NCI-H2196 (cell line): ENCODE results near the gene ZNF853.
"Not testable (repeated sequence)": the region's sequence is repeated elsewhere in the genome, so short reads cannot be mapped to it uniquely, and the experiment has no call there.

Experiments
- DNase-seq: peaks from one replicate; lab custom pipeline; 2025; ENCODE audit not compliant: unreplicated experiment; lab: John Stamatoyannopoulos, UW

The ZNF853 gene

DNA sequence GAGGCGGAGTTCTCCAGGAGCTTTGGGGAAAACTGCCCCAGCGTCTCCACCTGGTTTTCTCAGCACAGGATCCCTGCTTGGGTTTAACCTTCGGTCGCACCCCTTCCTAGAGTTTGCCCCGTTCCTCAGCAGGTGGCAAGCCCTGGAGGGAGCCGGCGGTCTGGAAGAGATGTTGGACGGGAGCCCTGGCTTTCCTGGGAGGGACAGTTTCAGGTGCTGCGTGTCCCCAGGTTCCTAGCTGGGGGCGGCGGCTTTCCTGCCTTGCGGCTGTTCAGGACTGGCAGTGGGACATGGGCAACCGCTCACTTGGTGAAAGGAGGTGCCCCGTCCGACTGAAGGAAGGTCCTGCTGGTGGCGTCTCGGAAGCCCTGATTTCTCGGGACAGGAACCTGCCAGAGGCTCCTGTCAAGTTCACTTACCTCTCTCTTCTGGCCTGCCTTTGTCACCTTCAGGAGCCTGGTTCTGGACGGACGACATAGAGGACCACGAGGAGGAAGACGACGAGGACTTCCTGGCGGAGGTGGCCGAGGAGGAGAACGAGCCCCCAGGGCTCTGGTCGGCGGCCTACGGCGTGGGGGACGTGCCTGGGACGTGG lies 36.5 kb downstream of the ZNF853 start:
- no peak for DNase-seq

DNA sequence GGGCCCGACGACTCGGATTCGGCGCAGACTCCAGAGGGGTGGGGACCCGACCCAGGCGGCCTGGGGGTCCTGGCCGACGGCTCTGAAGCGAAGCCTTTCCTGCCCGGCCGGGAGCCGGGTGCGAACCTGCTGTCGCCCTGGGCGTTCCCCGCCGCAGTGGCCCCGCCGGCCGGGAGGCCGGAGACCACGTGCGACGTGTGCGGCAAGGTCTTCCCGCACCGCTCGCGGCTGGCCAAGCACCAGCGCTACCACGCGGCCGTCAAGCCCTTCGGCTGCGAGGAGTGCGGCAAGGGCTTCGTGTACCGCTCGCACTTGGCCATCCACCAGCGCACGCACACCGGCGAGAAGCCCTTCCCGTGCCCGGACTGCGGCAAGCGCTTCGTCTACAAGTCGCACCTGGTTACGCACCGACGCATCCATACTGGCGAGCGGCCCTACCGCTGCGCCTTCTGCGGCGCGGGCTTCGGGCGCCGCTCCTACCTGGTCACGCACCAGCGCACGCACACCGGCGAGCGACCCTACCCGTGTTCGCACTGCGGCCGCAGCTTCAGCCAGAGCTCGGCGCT lies 37.1 kb downstream of the ZNF853 start:
- no peak for DNase-seq

DNA sequence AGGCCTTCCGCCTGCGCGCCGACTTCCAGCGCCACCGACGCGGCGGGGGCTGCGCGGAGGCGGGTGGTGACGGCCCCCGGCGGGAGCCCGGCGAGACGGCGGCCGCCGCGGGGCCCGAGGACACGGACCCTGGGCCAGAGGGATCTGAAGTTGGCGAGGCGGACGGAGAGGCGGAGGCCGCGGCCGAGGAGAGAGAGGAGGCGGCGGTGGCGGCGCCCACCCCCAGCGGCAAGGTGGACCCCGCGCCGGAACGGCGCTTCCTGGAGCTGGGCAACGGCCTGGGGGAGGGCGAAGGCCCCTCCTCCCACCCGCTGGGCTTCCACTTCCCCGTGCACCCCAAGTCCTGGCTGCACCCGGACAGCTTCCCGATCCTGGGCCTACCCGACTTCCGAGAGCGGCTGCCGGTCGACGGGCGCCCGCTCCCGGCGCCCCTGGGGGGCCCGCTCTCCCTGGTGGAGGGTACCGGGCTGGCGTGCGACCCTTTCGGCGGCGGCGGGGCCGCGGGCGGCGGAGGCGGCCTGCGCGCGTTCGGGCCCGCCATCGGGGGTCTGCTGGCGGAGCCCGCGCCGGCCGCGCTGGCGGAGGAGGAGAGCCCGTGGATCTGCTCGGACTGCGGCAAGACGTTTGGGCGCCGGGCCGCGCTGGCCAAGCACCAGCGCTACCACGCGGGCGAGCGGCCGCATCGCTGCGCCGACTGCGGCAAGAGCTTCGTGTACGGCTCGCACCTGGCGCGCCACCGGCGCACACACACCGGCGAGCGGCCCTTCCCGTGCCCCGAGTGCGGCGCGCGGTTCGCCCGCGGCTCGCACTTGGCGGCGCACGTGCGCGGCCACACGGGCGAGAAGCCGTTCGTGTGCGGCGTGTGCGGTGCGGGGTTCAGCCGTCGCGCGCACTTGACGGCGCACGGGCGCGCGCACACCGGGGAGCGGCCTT lies 37.9 kb downstream of the ZNF853 start:
- no peak for DNase-seq

DNA sequence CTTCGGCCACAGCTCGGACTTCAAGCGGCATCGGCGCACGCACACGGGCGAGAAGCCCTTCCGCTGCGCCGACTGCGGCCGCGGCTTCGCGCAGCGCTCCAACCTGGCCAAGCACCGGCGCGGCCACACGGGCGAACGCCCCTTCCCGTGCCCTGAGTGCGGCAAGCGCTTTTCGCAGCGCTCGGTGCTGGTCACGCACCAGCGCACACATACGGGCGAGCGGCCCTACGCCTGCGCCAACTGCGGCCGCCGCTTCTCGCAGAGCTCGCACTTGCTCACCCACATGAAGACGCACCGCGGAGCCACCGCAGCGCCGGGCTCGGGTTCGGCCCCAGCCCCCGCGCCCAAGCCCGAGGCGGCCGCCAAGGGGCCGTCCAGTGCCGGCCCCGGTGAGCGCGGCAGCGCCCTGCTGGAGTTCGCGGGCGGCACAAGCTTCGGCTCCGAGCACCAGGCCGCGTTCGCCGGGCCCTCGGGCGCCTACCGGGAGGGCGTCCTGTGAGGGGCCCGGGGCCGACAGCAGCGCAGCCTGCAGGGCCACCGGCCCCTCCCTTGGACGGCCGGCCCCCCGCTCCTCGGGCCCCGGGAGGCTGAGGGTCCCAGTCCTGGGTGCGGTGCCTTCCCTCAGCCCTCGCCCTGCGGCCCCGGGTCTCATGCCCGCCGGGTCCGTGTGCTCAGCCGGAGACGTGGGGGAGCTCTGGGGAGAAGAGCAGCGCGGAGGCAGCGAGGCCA lies 38.9 kb downstream of the ZNF853 start:
- DNase-seq: no peak

DNA sequence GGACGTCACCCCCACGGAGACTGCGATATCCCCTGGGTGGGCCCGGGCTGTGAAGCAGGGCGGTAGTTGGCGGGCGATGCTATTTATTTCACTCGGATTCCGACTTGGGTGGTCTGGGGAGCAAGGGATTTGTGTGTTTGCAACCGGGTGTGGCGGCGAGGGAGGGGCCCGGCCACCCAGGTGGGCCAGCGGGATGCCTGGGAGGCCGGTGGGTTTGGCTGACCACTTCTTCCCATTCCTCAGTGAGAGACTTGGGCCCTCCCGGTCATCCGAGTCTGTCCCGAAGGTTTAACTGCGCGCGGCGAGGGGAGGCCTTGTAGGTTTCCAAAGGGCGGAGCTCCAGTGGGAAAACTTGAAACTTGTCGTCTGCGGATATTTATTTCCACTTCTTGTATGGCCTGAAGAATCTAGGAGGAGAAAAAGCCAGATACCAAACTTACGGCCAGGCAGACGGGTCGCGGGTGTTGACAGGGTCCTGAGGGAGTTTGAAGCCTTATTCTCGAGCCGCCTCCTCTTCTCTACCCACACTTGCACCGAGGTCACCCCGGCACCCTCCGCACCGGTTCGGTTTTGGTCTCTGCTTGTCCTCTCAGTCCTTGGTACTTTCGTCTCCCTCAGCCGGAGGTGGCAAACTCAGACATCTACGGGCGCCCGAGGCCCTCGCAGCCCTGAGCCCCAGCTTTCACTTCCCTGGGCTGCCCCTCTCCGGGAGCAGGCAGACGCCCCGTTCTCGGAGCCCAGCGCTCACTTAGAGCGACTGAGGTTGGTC lies 39.6 kb downstream of the ZNF853 start:
- no peak for DNase-seq

DNA sequence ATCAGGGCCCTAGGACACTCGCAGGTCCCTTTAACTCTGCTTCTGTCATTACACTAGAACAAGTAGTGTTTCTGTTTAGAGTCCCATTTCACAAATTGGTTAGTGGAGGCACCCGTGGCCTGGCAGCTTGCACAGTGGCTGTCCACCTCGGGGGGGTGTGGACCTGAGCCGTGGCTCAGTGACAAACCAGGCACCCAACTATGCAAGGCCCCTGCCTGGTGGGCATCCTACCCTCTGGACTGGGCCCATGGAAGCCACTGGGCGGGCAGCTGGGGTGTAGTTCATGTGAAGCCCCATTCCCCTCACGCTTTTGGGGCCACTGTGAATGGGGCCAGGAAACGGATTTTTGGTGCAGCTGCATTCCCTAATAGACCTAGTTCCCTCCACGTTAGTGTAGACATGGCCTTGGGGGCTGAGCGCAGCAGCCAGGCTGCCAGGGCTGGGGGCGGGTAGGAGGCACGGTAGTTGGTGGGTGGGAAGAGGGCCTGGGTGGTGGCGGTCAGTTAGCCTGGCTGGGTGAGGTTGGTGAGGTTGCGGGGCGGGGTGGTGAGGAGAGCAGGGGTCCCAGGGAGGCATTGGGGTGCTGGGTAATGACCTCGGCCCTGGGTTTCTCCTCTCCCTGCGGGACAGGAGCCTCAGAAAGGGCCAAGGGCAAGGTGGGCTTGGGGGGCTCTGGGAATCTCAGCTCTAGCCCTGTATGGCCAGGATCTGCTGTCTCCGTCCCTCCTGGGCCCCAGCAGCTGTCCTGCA lies 40.4 kb downstream of the ZNF853 start:
- no peak for DNase-seq

DNA sequence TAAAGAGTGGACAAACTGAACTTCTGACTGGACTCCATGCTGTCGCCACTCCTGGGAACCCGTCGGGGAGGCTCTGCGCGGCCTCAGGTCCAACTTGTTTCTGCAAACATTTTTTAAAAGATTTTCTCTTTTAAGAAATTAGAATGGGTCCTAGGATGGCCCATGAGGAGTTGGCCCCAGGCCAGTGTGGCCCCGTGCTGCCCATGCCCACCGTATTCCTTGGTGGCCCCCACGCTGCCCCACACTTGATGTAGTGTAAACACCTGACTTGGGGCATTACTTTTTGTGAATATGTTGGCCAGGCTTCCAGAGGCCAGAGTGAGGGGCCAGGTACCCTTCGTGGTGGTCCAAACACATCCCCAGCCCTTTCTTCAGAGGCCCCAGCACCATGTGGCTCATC lies 41.0 kb downstream of the ZNF853 start:
- no peak for DNase-seq

DNA sequence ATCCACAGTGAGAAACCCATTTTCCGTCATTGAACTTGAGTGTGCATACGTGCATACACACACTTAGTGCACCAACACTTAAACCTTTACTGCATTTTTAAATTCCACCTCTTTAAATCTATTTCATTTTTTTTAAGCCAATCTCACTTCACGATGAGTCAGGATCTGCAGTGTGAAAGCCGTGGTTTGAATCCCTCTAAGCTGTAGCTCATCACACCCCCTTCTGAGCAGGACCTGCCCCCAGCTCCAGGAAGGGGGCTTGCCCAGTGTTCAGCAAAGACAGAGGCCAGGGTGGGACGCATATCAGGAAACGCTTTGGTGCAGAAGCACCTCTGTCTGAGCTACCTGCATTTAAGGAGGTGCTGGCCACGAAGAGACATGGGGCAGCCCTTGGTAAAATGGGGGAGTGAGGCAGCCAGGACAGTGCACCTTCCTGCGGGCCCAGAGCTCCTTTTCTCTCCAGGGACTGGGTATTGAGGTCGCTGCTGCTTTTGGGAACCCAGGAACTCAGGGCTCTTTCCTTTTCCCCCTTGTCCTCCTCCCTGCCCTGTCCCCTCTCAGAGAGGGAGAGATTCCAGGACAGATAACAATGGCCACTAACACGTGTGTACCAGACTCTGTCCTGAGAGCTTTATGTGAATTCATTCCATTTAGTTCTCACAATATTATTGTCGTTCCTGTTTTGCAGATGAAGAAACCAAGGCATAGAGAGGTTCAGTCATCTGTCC lies 43.4 kb downstream of the ZNF853 start:
- no peak for DNase-seq

DNA sequence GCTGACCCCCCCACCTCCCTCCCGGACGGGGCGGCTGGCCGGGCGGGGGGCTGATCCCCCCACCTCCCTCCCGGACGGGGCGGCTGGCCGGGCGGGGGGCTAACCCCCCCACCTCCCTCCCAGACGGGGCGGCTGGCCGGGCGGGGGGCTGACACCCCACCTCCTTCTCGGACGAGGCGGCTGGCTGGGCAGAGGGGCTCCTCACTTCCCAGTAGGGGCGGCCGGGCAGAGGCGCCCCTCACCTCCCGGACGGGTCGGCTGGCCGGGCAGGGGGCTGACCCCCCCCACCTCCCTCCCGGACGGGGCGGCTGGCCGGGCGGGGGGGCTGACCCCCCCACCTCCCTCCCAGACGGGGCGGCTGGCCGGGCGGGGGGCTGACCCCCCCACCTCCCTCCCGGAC lies 55.4 kb downstream of the ZNF853 start:
- not testable (repeated sequence) for DNase-seq
